RCC 7860 (cell line): ENCODE measurements around the gene FRMD4B.
A peak's percentile ranks its signal among the peaks of the same experiment; 100 is the strongest.

Source experiments
- DNase-seq: peaks from one replicate; pipeline ENCODE4 v3.0.0-alpha.2; 2015; ENCODE audit warnings: low spot score
- FAIRE-seq: peaks from 2 replicates; lab custom pipeline; 2012; peaks lifted over from hg19 to GRCh38; lab: Jason Lieb, UNC

The FRMD4B gene

GRCh38 chr3:69181592-69182211 is 204.2 kb downstream of the FRMD4B start:
- peak; percentile 84 for FAIRE-seq
- peak; percentile 67 for DNase-seq

GRCh38 chr3:69180869-69181591 is 204.9 kb downstream of the FRMD4B start:
- DNase-seq (no peak), FAIRE-seq (no peak)

GRCh38 chr3:69179740-69180372 is 206.0 kb downstream of the FRMD4B start:
- DNase-seq (no peak), FAIRE-seq (no peak)

- FAIRE-seq (peak; percentile 86), DNase-seq (peak; percentile 85)
Observed at GRCh38 chr3:69178838-69179739, 206.8 kb downstream of the FRMD4B start.

GRCh38 chr3:69178082-69178481 is 207.8 kb downstream of the FRMD4B start:
- FAIRE-seq (no peak), DNase-seq (no peak)

- FAIRE-seq (no peak), DNase-seq (no peak)
Observed at GRCh38 chr3:69174871-69175737, 210.8 kb downstream of the FRMD4B start.

GRCh38 chr3:69174445-69174844 is 211.4 kb downstream of the FRMD4B start:
- DNase-seq (no peak), FAIRE-seq (no peak)

GRCh38 chr3:69172058-69172457 is 213.8 kb downstream of the FRMD4B start:
- FAIRE-seq = no peak
- DNase-seq = no peak

- FAIRE-seq = no peak
- DNase-seq = no peak
Observed at GRCh38 chr3:69166446-69166845, 219.4 kb downstream of the FRMD4B start.

GRCh38 chr3:69165744-69166143 is 220.1 kb downstream of the FRMD4B start:
- DNase-seq (no peak), FAIRE-seq (no peak)

- DNase-seq (no peak), FAIRE-seq (no peak)
Observed at GRCh38 chr3:69164296-69164695, 221.6 kb downstream of the FRMD4B start.

GRCh38 chr3:69162308-69162980 is 223.4 kb downstream of the FRMD4B start:
- no peak for DNase-seq
- FAIRE-seq = no peak

GRCh38 chr3:69161587-69162307 is 224.1 kb downstream of the FRMD4B start:
- DNase-seq = peak; percentile 43
- FAIRE-seq = peak; percentile 60

- FAIRE-seq = no peak
- DNase-seq = no peak
Observed at GRCh38 chr3:69160525-69160924, 225.4 kb downstream of the FRMD4B start.

- DNase-seq = no peak
Observed at GRCh38 chr3:69160107-69160506, 225.8 kb downstream of the FRMD4B start.

GRCh38 chr3:69149586-69149985 is 236.3 kb downstream of the FRMD4B start:
- DNase-seq (no peak), FAIRE-seq (no peak)

More at GRCh38 chr3:69160107-69160506, 225.8 kb downstream of the FRMD4B start:
- no peak for FAIRE-seq

GRCh38 chr3:69145688-69146087 is 240.2 kb downstream of the FRMD4B start:
- DNase-seq (no peak), FAIRE-seq (no peak)

- FAIRE-seq = no peak
- no peak for DNase-seq
Observed at GRCh38 chr3:69144631-69145245, 241.2 kb downstream of the FRMD4B start.
